ENCODE results near the gene CASZ1. TPM values are rescaled to one million over a fixed set of nuclear protein-coding genes. Genes with fewer than 3 reads are reported as not detected.

Gene CASZ1
- polyA plus RNA-seq, 3 donors = 0.30 to 3.7 (median 0.50) TPM

- Histone ChIP-seq H3K27me3 (ENCODE audit: control insufficient read depth in 2 of 2, insufficient read depth in 2 of 2, low read length in 2 of 2) (no peaks in the 10 kb centered on the region), H3K36me3 (replicated peaks in 1 of 2; ENCODE audit: control insufficient read depth in 1 of 2, insufficient read depth in 2 of 2, low read length in 2 of 2) (no peaks in the 10 kb centered on the region), H3K79me2 (ENCODE audit: insufficient read depth, low read length) (no peaks in the 10 kb centered on the region), H3K4me1 (ENCODE audit: control insufficient read depth in 1 of 2, insufficient read depth in 2 of 2, low read length in 2 of 2) (peaks cover 10 to 12% of the 10 kb centered on the region in 2 donors), H3K9ac (ENCODE audit: insufficient read depth, low read length, poor library complexity, severe bottlenecking) (no peak overlapping the region), H4K20me1 (ENCODE audit: insufficient read depth, low read length) (peaks cover 5% of the 10 kb centered on the region), H2AFZ (ENCODE audit: insufficient read depth, low read depth, low read length, poor library complexity, severe bottlenecking) (no peak overlapping the region), H3K4me2 (replicated peaks; ENCODE audit: extremely low read depth, low read length, poor library complexity, severe bottlenecking) (no peak overlapping the region), H3K4me3 (replicated peaks in 1 of 3; ENCODE audit: low read depth in 2 of 3, low read length in 3 of 3) (no peak overlapping the region), H3K27ac (ENCODE audit: low read depth in 1 of 2, low read length in 2 of 2) (no peak overlapping the region), H3K9me3 (replicated peaks in 1 of 2; ENCODE audit: control insufficient read depth in 1 of 2, insufficient read depth in 1 of 2, low read length in 2 of 2) (no peaks in the 10 kb centered on the region)
- H3K36me3 Mint-ChIP-seq = no peaks in the 10 kb centered on the region
- DNase-seq = no peak
- H3K4me1 Mint-ChIP-seq = peaks cover 22% of the 10 kb centered on the region
- no peak for TF ChIP-seq CTCF (IDR thresholded peaks at IDR 0.05)
- no peak overlapping the region for H3K4me3 Mint-ChIP-seq
- H3K9me3 Mint-ChIP-seq = no peaks in the 10 kb centered on the region
- H3K27me3 Mint-ChIP-seq (ENCODE audit: low read depth in 3 of 3) = peaks cover 2 to 5% (median 5%) of the 10 kb centered on the region in 3 donors
- H3K27ac Mint-ChIP-seq = peak overlapping the region in 1 of 7 donors; percentile 76
- WGBS (ENCODE audit: insufficient coverage) = 96% methylated on average over 7 of the region's 7 CpGs
- intact Hi-C loops (cut with micrococcal nuclease) = no loop called here
Measured at GRCh38 chr1:10687251-10687651, 109.2 kb downstream of the CASZ1 start.

- no peak overlapping the region for H3K4me3 ChIP-seq (replicated peaks in 1 of 3; ENCODE audit: low read depth in 2 of 3, low read length in 3 of 3)
- no peaks in the 10 kb centered on the region for H3K27me3 ChIP-seq (ENCODE audit: control insufficient read depth in 2 of 2, insufficient read depth in 2 of 2, low read length in 2 of 2)
- peaks cover 10 to 12% of the 10 kb centered on the region in 2 donors for H3K4me1 ChIP-seq (ENCODE audit: control insufficient read depth in 1 of 2, insufficient read depth in 2 of 2, low read length in 2 of 2)
- intact Hi-C loops (cut with micrococcal nuclease) = no loop called here
- WGBS (ENCODE audit: insufficient coverage) = 85% methylated on average over 14 of the region's 20 CpGs
- peaks cover 2 to 8% (median 5%) of the 10 kb centered on the region in 3 donors for H3K27me3 Mint-ChIP-seq (ENCODE audit: low read depth in 3 of 3)
- no peaks in the 10 kb centered on the region for H3K79me2 ChIP-seq (ENCODE audit: insufficient read depth, low read length)
- H3K9me3 Mint-ChIP-seq = no peaks in the 10 kb centered on the region
- H3K9me3 ChIP-seq (replicated peaks in 1 of 2; ENCODE audit: control insufficient read depth in 1 of 2, insufficient read depth in 1 of 2, low read length in 2 of 2) = no peaks in the 10 kb centered on the region
- H3K9ac ChIP-seq (ENCODE audit: insufficient read depth, low read length, poor library complexity, severe bottlenecking) = no peak overlapping the region
- peaks cover 23% of the 10 kb centered on the region for H3K4me1 Mint-ChIP-seq
- H3K36me3 Mint-ChIP-seq = no peaks in the 10 kb centered on the region
- no peaks in the 10 kb centered on the region for H3K36me3 ChIP-seq (replicated peaks in 1 of 2; ENCODE audit: control insufficient read depth in 1 of 2, insufficient read depth in 2 of 2, low read length in 2 of 2)
- no peak overlapping the region for H3K4me2 ChIP-seq (replicated peaks; ENCODE audit: extremely low read depth, low read length, poor library complexity, severe bottlenecking)
- H3K4me3 Mint-ChIP-seq = no peak overlapping the region
- no peak overlapping the region for H3K27ac ChIP-seq (ENCODE audit: low read depth in 1 of 2, low read length in 2 of 2)
- no peaks in the 10 kb centered on the region for H4K20me1 ChIP-seq (ENCODE audit: insufficient read depth, low read length)
- DNase-seq = no peak
- no peak overlapping the region for H2AFZ ChIP-seq (ENCODE audit: insufficient read depth, low read depth, low read length, poor library complexity, severe bottlenecking)
- TF ChIP-seq CTCF (IDR thresholded peaks at IDR 0.05) = no peak
- no peak overlapping the region for H3K27ac Mint-ChIP-seq
Measured at GRCh38 chr1:10686404-10687040, 109.9 kb downstream of the CASZ1 start.

All from CD14-positive monocyte (primary cell).